ENCODE results near the gene PKP2. TPM values are rescaled to one million over a fixed set of nuclear protein-coding genes. Genes with fewer than 3 reads are reported as not detected.

Gene PKP2
- total RNA-seq, 2 donors from 2014 or later, result 130 to 187 TPM

DNA sequence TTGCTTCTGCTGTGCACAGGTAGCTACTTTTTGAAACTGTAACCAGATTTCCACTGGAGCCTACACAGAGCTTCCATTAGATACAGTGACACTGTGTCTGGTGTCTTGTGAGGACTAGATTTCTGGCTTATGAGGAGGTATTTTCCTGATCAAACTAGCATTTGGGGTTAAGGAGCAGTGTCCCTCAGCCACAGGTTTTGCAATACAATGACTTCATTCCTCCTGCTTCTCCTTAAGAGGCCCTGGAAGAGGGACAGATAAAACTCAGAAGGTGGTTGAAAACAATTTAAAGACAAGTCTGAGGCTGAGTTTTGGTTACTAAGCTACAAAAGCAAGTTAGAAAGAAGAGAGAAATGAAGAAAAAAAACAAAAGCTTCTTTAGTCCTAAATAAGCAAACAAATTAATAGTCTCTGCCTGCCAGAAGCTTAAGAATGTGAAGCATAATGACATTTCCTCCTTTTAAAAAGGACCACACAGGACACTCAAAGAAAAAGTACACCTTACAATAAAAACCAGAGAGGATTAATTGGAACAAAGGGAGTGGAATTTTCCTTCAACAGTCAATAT, 53.0 kb downstream of the PKP2 start:
- H3K27me3 ChIP-seq, result no peaks in the 10 kb centered on the region
- H3K36me3 ChIP-seq, result peaks cover 12% of the 10 kb centered on the region
- no peak overlapping the region for H3K4me3 ChIP-seq
- intact Hi-C loops (cut with DNase I), result no loop called here
- H3K4me1 ChIP-seq, result no peaks in the 10 kb centered on the region
- DNase-seq, result no peak
- H3K9me3 ChIP-seq, result no peaks in the 10 kb centered on the region
- H3K9ac ChIP-seq (ENCODE audit: low read depth in 2 of 2, low read length in 2 of 2), result no peak overlapping the region
- TF ChIP-seq, protein P1, sequence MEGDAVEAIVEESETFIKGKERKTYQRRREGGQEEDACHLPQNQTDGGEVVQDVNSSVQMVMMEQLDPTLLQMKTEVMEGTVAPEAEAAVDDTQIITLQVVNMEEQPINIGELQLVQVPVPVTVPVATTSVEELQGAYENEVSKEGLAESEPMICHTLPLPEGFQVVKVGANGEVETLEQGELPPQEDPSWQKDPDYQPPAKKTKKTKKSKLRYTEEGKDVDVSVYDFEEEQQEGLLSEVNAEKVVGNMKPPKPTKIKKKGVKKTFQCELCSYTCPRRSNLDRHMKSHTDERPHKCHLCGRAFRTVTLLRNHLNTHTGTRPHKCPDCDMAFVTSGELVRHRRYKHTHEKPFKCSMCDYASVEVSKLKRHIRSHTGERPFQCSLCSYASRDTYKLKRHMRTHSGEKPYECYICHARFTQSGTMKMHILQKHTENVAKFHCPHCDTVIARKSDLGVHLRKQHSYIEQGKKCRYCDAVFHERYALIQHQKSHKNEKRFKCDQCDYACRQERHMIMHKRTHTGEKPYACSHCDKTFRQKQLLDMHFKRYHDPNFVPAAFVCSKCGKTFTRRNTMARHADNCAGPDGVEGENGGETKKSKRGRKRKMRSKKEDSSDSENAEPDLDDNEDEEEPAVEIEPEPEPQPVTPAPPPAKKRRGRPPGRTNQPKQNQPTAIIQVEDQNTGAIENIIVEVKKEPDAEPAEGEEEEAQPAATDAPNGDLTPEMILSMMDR (IDR thresholded peaks at IDR 0.05), result no peak
- H3K27ac ChIP-seq, result no peak overlapping the region

DNA sequence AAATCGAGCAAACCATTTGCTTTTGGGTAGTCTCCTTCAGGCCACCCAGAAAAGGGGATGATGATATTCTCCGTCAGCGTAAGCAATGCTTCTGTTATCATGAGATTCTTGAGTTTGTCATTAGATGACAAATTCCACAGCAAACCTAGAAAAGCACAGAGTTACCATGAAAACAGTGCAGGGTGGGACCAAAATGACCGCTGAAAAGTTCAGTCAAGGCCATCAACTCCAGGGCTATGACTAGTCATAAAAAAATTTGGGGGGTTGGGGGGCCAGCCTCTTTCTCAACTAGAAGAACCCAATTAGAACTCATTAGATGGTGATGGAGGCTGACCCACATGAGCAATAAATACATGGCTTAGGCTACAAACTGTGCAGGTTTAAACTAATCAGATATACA, 55.5 kb downstream of the PKP2 start:
- Histone ChIP-seq H3K4me3 (no peak overlapping the region), H3K9ac (ENCODE audit: low read depth in 2 of 2, low read length in 2 of 2) (no peak overlapping the region), H3K27ac (no peak overlapping the region), H3K27me3 (no peaks in the 10 kb centered on the region), H3K36me3 (peaks cover 9% of the 10 kb centered on the region), H3K9me3 (no peaks in the 10 kb centered on the region), H3K4me1 (no peaks in the 10 kb centered on the region)
- no peak for DNase-seq
- TF ChIP-seq, protein P1 (IDR thresholded peaks at IDR 0.05), result no peak
- intact Hi-C loops (cut with DNase I), result no loop called here

DNA sequence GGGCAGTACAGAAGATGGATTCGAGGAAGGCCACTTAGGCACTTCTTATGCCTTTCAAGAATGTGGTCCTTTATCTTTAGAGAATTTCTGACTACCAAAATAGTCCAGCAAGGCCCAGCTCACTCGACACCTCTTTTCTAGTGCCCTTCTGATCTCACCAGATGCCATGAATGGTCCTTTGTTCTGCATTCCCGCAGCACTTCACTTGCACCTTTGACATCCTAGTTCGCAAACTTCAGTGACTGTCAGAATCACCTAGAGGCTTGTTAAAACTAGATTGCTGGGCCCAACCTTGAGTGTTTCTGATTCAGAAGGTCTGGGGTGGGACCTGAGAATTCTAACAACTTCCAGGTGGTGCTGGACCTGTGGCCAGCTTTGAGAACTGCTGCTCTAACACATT, 56.7 kb downstream of the PKP2 start:
- Histone ChIP-seq H3K4me1 (no peaks in the 10 kb centered on the region), H3K36me3 (peaks cover 9% of the 10 kb centered on the region), H3K4me3 (no peak overlapping the region), H3K9ac (ENCODE audit: low read depth in 2 of 2, low read length in 2 of 2) (no peak overlapping the region), H3K27ac (no peak overlapping the region), H3K9me3 (no peaks in the 10 kb centered on the region), H3K27me3 (no peaks in the 10 kb centered on the region)
- no peak for DNase-seq
- TF ChIP-seq, protein P1 (IDR thresholded peaks at IDR 0.05), result no peak
- intact Hi-C loops (cut with DNase I), result no loop called here

DNA sequence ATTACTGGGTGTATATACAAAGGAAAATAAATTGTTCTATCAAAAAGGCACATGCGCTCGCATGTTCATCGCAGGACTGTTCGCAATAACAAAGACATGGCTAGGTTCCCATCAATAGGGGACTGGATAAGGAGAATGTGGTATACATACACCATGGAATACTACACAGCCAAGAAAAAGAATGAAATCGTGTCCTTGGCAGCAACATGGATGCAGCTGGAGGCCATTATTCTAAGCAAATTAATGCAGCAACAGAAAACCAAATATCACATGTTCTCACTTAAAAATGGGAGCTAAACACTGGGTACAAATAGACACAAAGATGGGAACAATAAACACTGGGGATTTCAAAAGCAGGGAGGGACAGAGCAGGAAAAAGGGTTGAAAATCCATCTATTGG, 58.6 kb downstream of the PKP2 start:
- H3K36me3 ChIP-seq, result peaks cover 9% of the 10 kb centered on the region
- TF ChIP-seq, protein P1 (IDR thresholded peaks at IDR 0.05), result no peak
- intact Hi-C loops (cut with DNase I), result no loop called here
- no peak overlapping the region for H3K9ac ChIP-seq (ENCODE audit: low read depth in 2 of 2, low read length in 2 of 2)
- no peak for DNase-seq
- H3K27ac ChIP-seq, result no peak overlapping the region
- H3K9me3 ChIP-seq, result no peaks in the 10 kb centered on the region
- no peaks in the 10 kb centered on the region for H3K4me1 ChIP-seq
- H3K4me3 ChIP-seq, result no peak overlapping the region
- H3K27me3 ChIP-seq, result no peaks in the 10 kb centered on the region

DNA sequence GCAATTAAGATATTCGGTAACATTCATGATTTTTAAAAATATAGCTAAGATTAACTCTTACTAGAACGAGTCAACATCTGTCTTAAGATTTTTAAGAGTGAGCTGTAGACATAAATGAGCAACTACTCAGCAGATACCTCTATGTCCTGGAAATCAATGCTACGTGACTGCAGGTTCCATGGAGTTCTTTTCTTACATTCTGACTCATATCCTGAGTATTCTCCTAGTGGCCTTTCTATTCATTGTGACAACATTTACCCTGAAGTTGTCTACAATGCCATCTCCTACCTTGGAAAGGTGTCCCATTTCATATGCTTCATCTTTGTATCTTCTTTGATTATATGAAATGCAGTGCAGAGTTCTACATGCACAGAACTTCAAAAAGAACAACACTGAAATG, 59.9 kb downstream of the PKP2 start:
- TF ChIP-seq, protein P1 (IDR thresholded peaks at IDR 0.05), result no peak
- peaks cover 9% of the 10 kb centered on the region for H3K36me3 ChIP-seq
- H3K27me3 ChIP-seq, result no peaks in the 10 kb centered on the region
- no peak overlapping the region for H3K9ac ChIP-seq (ENCODE audit: low read depth in 2 of 2, low read length in 2 of 2)
- H3K9me3 ChIP-seq, result no peaks in the 10 kb centered on the region
- no peak overlapping the region for H3K27ac ChIP-seq
- H3K4me3 ChIP-seq, result no peak overlapping the region
- DNase-seq, result no peak
- H3K4me1 ChIP-seq, result no peaks in the 10 kb centered on the region
- intact Hi-C loops (cut with DNase I), result no loop called here

Data from colonic mucosa (tissue), 4 donors.